HCT116 (cell line): ENCODE measurements around the gene RALGAPA1. TPM values are rescaled to one million over a fixed set of nuclear protein-coding genes. Genes with fewer than 3 reads are reported as not detected.

Source experiments
- ATAC-seq: fragments of 200-7000 bp; cut with Tn5 transposase; 2 replicates; pipeline ENCODE4 v1.9.1; 2020; ENCODE audit warnings: mild to moderate bottlenecking, moderate library complexity
- BruUV-seq: library from RNA; stranded (reverse); fragments of 400-500 nt; replicated peaks from 2 replicates; lab custom pipeline; 2021; lab: Mats Ljungman, UMichigan
- CTCF ChIA-PET: fragments of 300-600 bp; sonication (Branson Sonifier 250); formaldehyde crosslinking; loops from one replicate; lab custom pipeline; 2021; ENCODE audit warnings: antibody characterized with exemption; lab: Charles Lee
- POLR2A ChIA-PET: fragments of 300-600, 350-600 bp; sonication (Branson Sonifier 250); formaldehyde crosslinking; loops from one replicate; lab custom pipeline; 2021; ENCODE audit warnings: antibody characterized with exemption; lab: Charles Lee
- RAD21 ChIA-PET, 2 experiments: fragments of 300-600 bp; sonication (Branson Sonifier 250); formaldehyde crosslinking; loops; one replicate each; lab custom pipeline; 2023; ENCODE audit warnings: low total read pairs in 2 of 2; ENCODE audit not compliant: uncharacterized antibody in 2 of 2, unreplicated experiment in 2 of 2, low non-redundant PET in 1 of 2; lab: Charles Lee
- DNase-seq: peaks from one replicate; pipeline ENCODE4 v3.0.0-alpha.2; 2010; ENCODE audit warnings: low read depth, low spot score
- H2AFZ ChIP-seq: fragments of 200-600 bp; shearing (Covaris generic), sonication (generic); 2 replicates; pipeline ENCODE4 v1.6.1; 2017; ENCODE audit warnings: low read depth, mixed run types, mixed read lengths, antibody characterized with exemption, low read length; ENCODE audit not compliant: poor library complexity, severe bottlenecking
- H3K27ac ChIP-seq: 2 replicates; pipeline ENCODE4 v1.5.1; 2012; ENCODE audit warnings: low read depth, low read length
- H3K27me3 ChIP-seq: fragments of 200-600 bp; sonication (generic); 2 replicates; pipeline ENCODE4 v1.6.1; 2016; ENCODE audit warnings: mixed run types, low read length, mixed read lengths; ENCODE audit not compliant: insufficient read depth
- H3K36me3 ChIP-seq, 2 experiments: fragments of 200-500 bp in 1 of 2; fragments of 200-600 bp in 1 of 2; sonication (Bioruptor generic) in 1 of 2; sonication (generic) in 1 of 2; 2 replicates each; pipeline versions ENCODE4 v1.5.1 to v1.6.1; 2014 to 2016; ENCODE audit warnings: low read length in 2 of 2, inconsistent platforms in 1 of 2, mixed read lengths in 1 of 2, mixed run types in 1 of 2; ENCODE audit not compliant: insufficient read depth in 2 of 2, control insufficient read depth in 1 of 2
- H3K4me1 ChIP-seq, 2 experiments: fragments of 200-600 bp in 1 of 2; sonication (generic) in 1 of 2; 2 replicates each; pipeline versions ENCODE4 v1.5.1 to v1.6.1; 2012 to 2017; ENCODE audit warnings: low read length in 2 of 2, inconsistent platforms in 1 of 2, mild to moderate bottlenecking in 1 of 2, mixed read lengths in 1 of 2, mixed run types in 1 of 2, moderate library complexity in 1 of 2; ENCODE audit not compliant: insufficient read depth in 2 of 2, control insufficient read depth in 1 of 2
- H3K4me2 ChIP-seq: fragments of 200-600 bp; sonication (generic); 2 replicates; pipeline ENCODE4 v1.6.1; 2017; ENCODE audit warnings: mixed run types, low read length, mixed read lengths
- H3K4me3 ChIP-seq, 2 experiments: fragments of 200-600 bp in 1 of 2; sonication (generic) in 1 of 2; replicated peaks in 1 of 2; 2 replicates each; pipeline ENCODE4 v1.5.1; 2011 to 2016; ENCODE audit warnings: low read length in 2 of 2, control low read depth in 1 of 2, low read depth in 1 of 2, mild to moderate bottlenecking in 1 of 2, mixed read lengths in 1 of 2, mixed run types in 1 of 2
- H3K79me2 ChIP-seq: fragments of 200-600 bp; sonication (generic); 2 replicates; pipeline ENCODE4 v1.6.1; 2017; ENCODE audit warnings: mild to moderate bottlenecking, mixed run types, low read length, moderate library complexity, mixed read lengths; ENCODE audit not compliant: insufficient read depth
- H3K9ac ChIP-seq: fragments of 200-600 bp; sonication (generic); 2 replicates; pipeline ENCODE4 v1.6.1; 2016; ENCODE audit warnings: low read length, mixed read lengths
- H3K9me2 ChIP-seq: fragments of 200-600 bp; sonication (generic), shearing (Covaris generic); 2 replicates; pipeline ENCODE4 v1.6.1; 2017; ENCODE audit warnings: mixed run types, mild to moderate bottlenecking, moderate library complexity; ENCODE audit not compliant: insufficient read depth
- H3K9me3 ChIP-seq, 2 experiments: fragments of 200-500 bp in 1 of 2; fragments of 200-600 bp in 1 of 2; sonication (Bioruptor generic) in 1 of 2; sonication (generic) in 1 of 2; 2 replicates each; pipeline ENCODE4 v1.6.1; 2014 to 2017; ENCODE audit warnings: low read length in 2 of 2, mixed read lengths in 2 of 2, inconsistent platforms in 1 of 2, low read depth in 1 of 2, mild to moderate bottlenecking in 1 of 2, mixed run types in 1 of 2, moderate library complexity in 1 of 2; ENCODE audit not compliant: control insufficient read depth in 1 of 2, insufficient read depth in 1 of 2
- H4K20me1 ChIP-seq: fragments of 200-600 bp; sonication (generic), shearing (Covaris generic); 2 replicates; pipeline ENCODE4 v1.6.1; 2017; ENCODE audit warnings: mixed run types, mild to moderate bottlenecking, moderate library complexity; ENCODE audit not compliant: insufficient read depth
- ATF3 ChIP-seq: IDR thresholded peaks from 2 replicates; pipeline ENCODE4 v1.6.1; 2012
- CBX3 ChIP-seq: IDR thresholded peaks from 2 replicates; pipeline ENCODE4 v1.6.1; 2012; ENCODE audit warnings: low read depth
- CEBPB ChIP-seq: IDR thresholded peaks from 2 replicates; pipeline ENCODE4 v1.6.1; 2012; ENCODE audit warnings: low read depth
- JUND ChIP-seq: IDR thresholded peaks from 2 replicates; pipeline ENCODE4 v1.6.1; 2012
- POLR2A ChIP-seq: IDR thresholded peaks from 2 replicates; pipeline ENCODE4 v1.7.0; 2011; ENCODE audit warnings: borderline replicate concordance; ENCODE audit not compliant: insufficient read depth, insufficient read length; ENCODE audit errors: extremely low read depth
- POLR2AphosphoS5 ChIP-seq: IDR thresholded peaks from 2 replicates; pipeline ENCODE4 v1.6.1; 2011; ENCODE audit warnings: mild to moderate bottlenecking, low read depth, low read length, moderate library complexity
- REST ChIP-seq: IDR thresholded peaks from 2 replicates; pipeline ENCODE4 v1.6.1; 2012; ENCODE audit warnings: low read depth
- SIN3A ChIP-seq: IDR thresholded peaks from 2 replicates; pipeline ENCODE4 v1.6.1; 2012; ENCODE audit warnings: low read depth
- SP1 ChIP-seq: IDR thresholded peaks from 2 replicates; pipeline ENCODE4 v1.6.1; 2012; ENCODE audit warnings: low read depth
- ZNF274 ChIP-seq: fragments of 200-500 bp; sonication (Bioruptor generic); IDR thresholded peaks from 2 replicates; pipeline ENCODE4 v1.6.1; 2014; ENCODE audit warnings: mild to moderate bottlenecking, low read depth, low read length, inconsistent platforms
- intact Hi-C: fragments of 100-400 bp; cut with micrococcal nuclease; formaldehyde crosslinking; loops from 2 replicates; pipeline ENCODE4 v1.10.0; 2022
- total RNA-seq: library from RNA; stranded (reverse); gene quantifications from one replicate; pipeline ENCODE4 v1.2.1, GENCODE V29; 2021; ENCODE audit not compliant: unreplicated experiment

The RALGAPA1 gene
- total RNA-seq, 1 experiment from 2014 or later, result 29.3 TPM

- Histone ChIP-seq H2AFZ (no peak overlapping the region), H3K4me1 (peaks cover 8 to 10% of the 10 kb centered on the region in 2 experiments; a peak in 3 of 4 replicates), H3K79me2 (peaks cover 57% of the 10 kb centered on the region), H3K4me3 (no peak overlapping the region), H3K9ac (no peak overlapping the region), H3K9me3 (no peaks in the 10 kb centered on the region), H4K20me1 (no peaks in the 10 kb centered on the region), H3K27me3 (no peaks in the 10 kb centered on the region), H3K9me2 (no peaks in the 10 kb centered on the region), H3K27ac (no peak overlapping the region), H3K4me2 (no peak overlapping the region), H3K36me3 (no peaks in the 10 kb centered on the region)
- DNase-seq (no peak), ATAC-seq (no peak)
- RAD21 ChIA-PET, result no interaction called here
- POLR2A ChIA-PET, result interaction anchor here (3.0 kb wide), 1 partner anchor 20 kb away, joined by 10 read pairs; the partner anchor contains the start of gene BRMS1L
- intact Hi-C loops, result no loop called here
- CTCF ChIA-PET, result no interaction called here
- TF ChIP-seq POLR2A, result no peak
- no peak for TF ChIP-seq REST
- TF ChIP-seq ZNF274, result no peak
- TF ChIP-seq POLR2AphosphoS5, result no peak
- TF ChIP-seq JUND, result no peak
- TF ChIP-seq CEBPB, result no peak
- TF ChIP-seq SP1, result no peak
- no peak for TF ChIP-seq CBX3
- TF ChIP-seq SIN3A, result no peak
- no peak for TF ChIP-seq ATF3
- no TSS peak for BruUV-seq
These were observed 2.8 kb downstream of the RALGAPA1 start for GRCh38 chr14:35806006-35806907.
